Osteocyte (in vitro differentiated cells): ENCODE data around the gene GSC2. TPM values are rescaled to one million over a fixed set of nuclear protein-coding genes. Genes with fewer than 3 reads are reported as not detected.
A peak's percentile ranks its signal among the peaks of the same experiment; 100 is the strongest.

Experiments
- DNase-seq: peaks from one replicate; pipeline ENCODE4 v3.0.0; 2021; ENCODE audit warnings: mixed read lengths; ENCODE audit not compliant: unreplicated experiment; ENCODE audit errors: extremely low spot score
- H3K27ac Mint-ChIP-seq: one replicate; pipeline ENCODE4 v1.8.0; 2021; ENCODE audit warnings: mild to moderate bottlenecking, mixed read lengths; ENCODE audit not compliant: unreplicated experiment
- H3K27me3 Mint-ChIP-seq: one replicate; pipeline ENCODE4 v1.8.0; 2021; ENCODE audit warnings: mixed read lengths; ENCODE audit not compliant: unreplicated experiment
- H3K36me3 Mint-ChIP-seq: one replicate; pipeline ENCODE4 v1.8.0; 2021; ENCODE audit warnings: mixed read lengths; ENCODE audit not compliant: unreplicated experiment
- H3K4me1 Mint-ChIP-seq: one replicate; pipeline ENCODE4 v1.8.0; 2021; ENCODE audit warnings: mixed read lengths; ENCODE audit not compliant: unreplicated experiment
- H3K4me3 Mint-ChIP-seq: one replicate; pipeline ENCODE4 v1.8.0; 2021; ENCODE audit warnings: mild to moderate bottlenecking, moderate library complexity, mixed read lengths; ENCODE audit not compliant: unreplicated experiment
- H3K9me3 Mint-ChIP-seq: one replicate; pipeline ENCODE4 v1.8.0; 2021; ENCODE audit warnings: mixed read lengths; ENCODE audit not compliant: unreplicated experiment
- total RNA-seq: library from RNA; stranded (reverse); gene quantifications from 2 replicates; pipeline ENCODE4 v1.2.1, GENCODE V29; 2021
- TF ChIP-seq, protein P1 (sequence below): fragments of 200-600 bp; sonication (generic); IDR thresholded peaks from 2 replicates; pipeline ENCODE4 v1.5.0; 2021; ENCODE audit warnings: antibody characterized with exemption, mild to moderate bottlenecking, moderate library complexity

The GSC2 gene
- total RNA-seq, 1 donor from 2014 or later: not detected

DNA sequence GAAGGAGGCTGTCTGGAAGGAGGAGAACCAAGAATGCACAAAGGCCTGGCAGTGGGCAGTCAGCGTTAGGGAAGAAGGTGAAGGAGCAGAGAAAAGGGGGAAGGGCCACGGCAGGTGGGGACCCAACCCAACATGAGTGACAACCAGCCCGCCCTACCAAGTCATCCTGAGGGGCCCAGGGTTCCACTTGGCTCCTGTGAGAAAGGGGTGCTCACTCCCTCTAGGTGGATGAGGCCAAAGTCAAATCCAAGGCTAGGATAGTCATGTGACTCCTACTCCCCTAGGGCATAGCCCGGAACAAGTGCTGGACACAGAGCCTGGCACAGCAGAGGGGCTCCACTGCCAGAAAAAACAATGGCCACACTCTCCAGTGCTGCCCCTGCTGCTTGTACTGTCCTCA is 25.7 kb downstream of the GSC2 start:
- Mint-ChIP-seq H3K36me3 (no peaks in the 10 kb centered on the region), H3K4me3 (no peak overlapping the region), H3K27ac (no peak overlapping the region), H3K27me3 (no peaks in the 10 kb centered on the region), H3K9me3 (no peaks in the 10 kb centered on the region), H3K4me1 (peaks cover 26% of the 10 kb centered on the region)
- TF ChIP-seq, protein P1, sequence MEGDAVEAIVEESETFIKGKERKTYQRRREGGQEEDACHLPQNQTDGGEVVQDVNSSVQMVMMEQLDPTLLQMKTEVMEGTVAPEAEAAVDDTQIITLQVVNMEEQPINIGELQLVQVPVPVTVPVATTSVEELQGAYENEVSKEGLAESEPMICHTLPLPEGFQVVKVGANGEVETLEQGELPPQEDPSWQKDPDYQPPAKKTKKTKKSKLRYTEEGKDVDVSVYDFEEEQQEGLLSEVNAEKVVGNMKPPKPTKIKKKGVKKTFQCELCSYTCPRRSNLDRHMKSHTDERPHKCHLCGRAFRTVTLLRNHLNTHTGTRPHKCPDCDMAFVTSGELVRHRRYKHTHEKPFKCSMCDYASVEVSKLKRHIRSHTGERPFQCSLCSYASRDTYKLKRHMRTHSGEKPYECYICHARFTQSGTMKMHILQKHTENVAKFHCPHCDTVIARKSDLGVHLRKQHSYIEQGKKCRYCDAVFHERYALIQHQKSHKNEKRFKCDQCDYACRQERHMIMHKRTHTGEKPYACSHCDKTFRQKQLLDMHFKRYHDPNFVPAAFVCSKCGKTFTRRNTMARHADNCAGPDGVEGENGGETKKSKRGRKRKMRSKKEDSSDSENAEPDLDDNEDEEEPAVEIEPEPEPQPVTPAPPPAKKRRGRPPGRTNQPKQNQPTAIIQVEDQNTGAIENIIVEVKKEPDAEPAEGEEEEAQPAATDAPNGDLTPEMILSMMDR: no peak
- DNase-seq: no peak

DNA sequence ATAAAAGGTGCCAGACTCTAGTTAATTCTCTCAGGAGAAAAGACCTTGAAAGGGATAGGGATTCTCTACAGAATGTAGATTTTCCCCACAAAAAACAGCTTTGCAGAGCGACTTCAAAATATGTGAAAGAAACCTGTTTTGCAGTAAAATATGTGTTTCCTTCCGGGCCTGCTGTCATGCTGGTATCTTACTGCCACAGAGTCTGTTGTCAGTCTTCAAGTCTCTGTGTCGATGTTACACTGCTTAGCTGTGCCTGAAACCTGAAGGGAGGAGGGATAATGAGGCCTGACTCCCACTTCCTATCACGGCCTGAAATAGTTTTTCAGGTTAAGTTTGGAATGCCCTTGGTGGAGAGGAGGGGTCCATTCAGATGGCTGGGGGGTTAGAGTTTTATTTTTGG is 26.2 kb downstream of the GSC2 start:
- no peak overlapping the region for H3K27ac Mint-ChIP-seq
- H3K9me3 Mint-ChIP-seq: no peaks in the 10 kb centered on the region
- H3K4me1 Mint-ChIP-seq: peaks cover 30% of the 10 kb centered on the region
- H3K4me3 Mint-ChIP-seq: no peak overlapping the region
- no peak for DNase-seq
- H3K27me3 Mint-ChIP-seq: no peaks in the 10 kb centered on the region
- H3K36me3 Mint-ChIP-seq: no peaks in the 10 kb centered on the region
- TF ChIP-seq, protein P1: no peak

DNA sequence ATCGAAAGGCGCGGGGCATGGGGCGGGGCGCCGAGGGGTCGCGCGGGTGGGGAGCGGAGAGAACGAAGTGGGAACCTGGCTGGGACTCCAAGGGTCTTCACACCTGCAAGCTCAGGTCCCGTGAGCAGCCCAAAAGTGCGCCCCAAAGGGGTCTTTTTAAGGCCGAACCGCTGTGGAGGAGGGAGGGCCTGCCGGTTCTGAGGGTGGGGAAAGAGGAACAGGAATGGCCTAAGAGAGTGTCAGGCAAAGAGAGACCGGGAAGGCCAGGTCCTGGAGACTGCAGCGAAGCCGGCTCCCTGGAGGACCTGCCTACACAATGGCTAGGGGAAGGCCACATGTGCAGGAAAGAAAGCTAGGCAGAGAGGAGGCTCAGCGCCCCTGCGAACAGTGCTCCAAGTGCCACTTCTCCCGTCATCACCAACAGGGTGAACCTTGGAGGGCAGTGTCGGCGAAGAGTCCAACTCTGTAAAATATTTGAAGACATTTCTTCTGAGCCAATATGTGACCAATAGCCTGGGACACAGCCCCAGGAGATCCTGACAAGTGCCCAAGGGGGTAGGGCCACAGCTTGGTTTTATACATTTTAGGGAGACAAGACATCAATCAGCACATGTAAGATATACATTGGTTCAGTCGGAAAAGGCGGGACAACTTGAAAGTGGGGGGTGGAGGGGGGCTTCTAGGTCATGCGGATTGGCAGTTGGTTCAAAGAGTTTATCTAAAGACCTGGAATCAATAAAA is 27.2 kb downstream of the GSC2 start:
- Mint-ChIP-seq H3K4me1 (peaks cover 33% of the 10 kb centered on the region), H3K9me3 (no peaks in the 10 kb centered on the region), H3K36me3 (no peaks in the 10 kb centered on the region), H3K27ac (peak overlapping the region; percentile 47), H3K27me3 (no peaks in the 10 kb centered on the region), H3K4me3 (peak overlapping the region; percentile 84)
- DNase-seq: no peak
- TF ChIP-seq, protein P1: no peak

DNA sequence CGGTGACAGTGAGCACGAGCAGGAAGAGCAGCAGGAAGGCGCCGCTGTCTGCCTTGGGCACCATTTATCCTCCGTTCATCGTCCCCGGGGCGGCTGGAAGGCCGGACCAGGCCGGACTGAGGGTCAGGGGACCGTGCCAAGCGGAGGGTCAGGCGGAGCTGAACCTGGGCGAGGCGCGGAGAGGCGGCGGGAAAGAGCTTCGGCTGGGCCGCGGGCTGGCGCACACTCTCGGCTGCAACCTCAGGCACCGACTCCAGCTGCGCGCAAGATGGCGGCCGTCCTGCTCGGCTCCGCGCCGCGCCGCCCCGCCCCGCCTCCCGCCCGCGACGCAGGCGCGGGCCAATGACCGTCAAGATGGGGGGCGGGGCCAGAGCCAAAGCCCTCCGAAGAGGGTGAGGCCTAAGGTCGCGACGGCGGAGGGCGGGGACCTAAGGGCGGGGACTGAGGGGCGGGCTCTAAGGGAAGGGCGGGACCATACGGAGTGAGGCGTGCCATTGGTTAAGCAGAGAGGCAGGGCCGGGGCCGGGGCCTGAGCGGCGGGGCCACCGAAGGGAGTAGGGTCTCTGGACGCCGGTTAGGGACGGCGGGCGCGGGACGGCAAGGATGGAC is 27.8 kb downstream of the GSC2 start, which contains the start of gene DGCR2:
Gene DGCR2 (minus strand): TSS at position 270 of the 609 bp plus-strand sequence. CDS start 206 bp downstream, at position 64.
- peaks cover 33% of the 10 kb centered on the region for H3K4me1 Mint-ChIP-seq
- no peaks in the 10 kb centered on the region for H3K9me3 Mint-ChIP-seq
- TF ChIP-seq, protein P1: no peak
- peak; percentile 98 for DNase-seq
- H3K4me3 Mint-ChIP-seq: peak within 1 kb of the TSS; percentile 84
- peak within 1 kb of the TSS; percentile 47 for H3K27ac Mint-ChIP-seq
- no peaks in the 10 kb centered on the region for H3K27me3 Mint-ChIP-seq
- no peaks in the 10 kb centered on the region for H3K36me3 Mint-ChIP-seq

DNA sequence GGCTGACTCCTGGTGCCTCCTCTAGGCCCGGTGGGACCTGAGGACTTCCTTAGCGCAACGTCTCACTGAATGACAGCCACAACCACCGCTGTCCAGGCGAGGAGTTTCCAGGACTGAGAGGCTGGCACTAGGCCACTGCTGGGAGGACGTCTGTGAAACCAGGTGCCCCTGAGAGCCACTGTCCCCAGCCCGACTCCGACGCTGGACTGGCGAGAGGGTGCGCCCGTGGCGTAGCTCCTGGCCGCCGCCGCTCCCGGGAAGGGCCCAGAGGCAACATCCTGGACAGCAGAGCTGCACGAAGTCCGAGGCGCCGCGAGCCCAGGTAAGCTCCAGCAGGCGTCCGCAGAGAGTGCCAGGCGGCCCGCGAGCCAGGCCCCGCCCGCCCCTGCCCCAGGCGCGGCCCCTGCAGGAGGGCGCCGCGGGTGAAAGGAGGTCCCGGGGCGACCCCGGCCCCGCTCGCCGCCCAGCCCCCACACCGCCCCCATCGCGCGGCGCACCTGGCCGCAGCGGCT is 28.4 kb downstream of the GSC2 start:
- TF ChIP-seq, protein P1: no peak

More for the DNA sequence above, 28.4 kb downstream of the GSC2 start:
- H3K4me3 Mint-ChIP-seq: peak overlapping the region; percentile 82
- no peaks in the 10 kb centered on the region for H3K36me3 Mint-ChIP-seq
- no peaks in the 10 kb centered on the region for H3K27me3 Mint-ChIP-seq
- H3K4me1 Mint-ChIP-seq: peaks cover 33% of the 10 kb centered on the region
- no peaks in the 10 kb centered on the region for H3K9me3 Mint-ChIP-seq
- peak overlapping the region; percentile 45 for H3K27ac Mint-ChIP-seq
- DNase-seq: no peak
